Renal pelvis (tissue), 12 donors: Measurements from ENCODE around the gene RBAK. TPM values are rescaled to one million over a fixed set of nuclear protein-coding genes. Genes with fewer than 3 reads are reported as not detected.
"Not testable (repeated sequence)": the region's sequence is repeated elsewhere in the genome, so short reads cannot be mapped to it uniquely, and the experiment has no call there.

Experiments used
- DNase-seq: peaks from one replicate; pipeline ENCODE4 v3.0.0-alpha.2; 2013
- long read RNA-seq, 16 experiments: transcript quantifications; one replicate each; lab custom pipeline, GENCODE V29; 2026
- polyA plus RNA-seq, 3 donors: library from polyadenylated mRNA; unstranded; fragments of 120-200 nt; gene quantifications; one replicate each; pipeline ENCODE4 v1.2.1, GENCODE V29; 2013; ENCODE audit not compliant: insufficient read length in 3 of 3

The RBAK gene
- 10 to 100 TPM; 19.8 to 24.5 (median 20.4) TPM for polyA plus RNA-seq
- long read RNA-seq, donor 1, full-length matches to known transcripts, result 1 of 1 reads
- long read RNA-seq, donor 1, partial matches to known transcripts, result 0 of 1 reads
- long read RNA-seq, donor 1, other reads (novel, unspliced or antisense), result 0 of 1 reads
- long read RNA-seq, donor 2, full-length matches to known transcripts, result 3 of 3 reads
- long read RNA-seq, donor 2, partial matches to known transcripts, result 0 of 3 reads
- long read RNA-seq, donor 2, other reads (novel, unspliced or antisense), result 0 of 3 reads
- long read RNA-seq, donor 3, full-length matches to known transcripts, result 2 of 12 reads
- long read RNA-seq, donor 3, partial matches to known transcripts, result 10 of 12 reads
- long read RNA-seq, donor 3, other reads (novel, unspliced or antisense), result 0 of 12 reads
- long read RNA-seq, donor 4, result 0 reads
- long read RNA-seq, donor 5, full-length matches to known transcripts, result 3 of 3 reads
- long read RNA-seq, donor 5, partial matches to known transcripts, result 0 of 3 reads
- long read RNA-seq, donor 5, other reads (novel, unspliced or antisense), result 0 of 3 reads
- long read RNA-seq, donor 6, full-length matches to known transcripts, result 2 of 2 reads
- long read RNA-seq, donor 6, partial matches to known transcripts, result 0 of 2 reads
- long read RNA-seq, donor 6, other reads (novel, unspliced or antisense), result 0 of 2 reads
- long read RNA-seq, donor 7, full-length matches to known transcripts, result 4 of 4 reads
- long read RNA-seq, donor 7, partial matches to known transcripts, result 0 of 4 reads
- long read RNA-seq, donor 7, other reads (novel, unspliced or antisense), result 0 of 4 reads
- long read RNA-seq, donor 8, result 0 reads
- long read RNA-seq, donor 9, full-length matches to known transcripts, result 2 of 2 reads
- long read RNA-seq, donor 9, partial matches to known transcripts, result 0 of 2 reads
- long read RNA-seq, donor 9, other reads (novel, unspliced or antisense), result 0 of 2 reads
- long read RNA-seq, donor 10, full-length matches to known transcripts, result 5 of 5 reads
- long read RNA-seq, donor 10, partial matches to known transcripts, result 0 of 5 reads
- long read RNA-seq, donor 10, other reads (novel, unspliced or antisense), result 0 of 5 reads
- long read RNA-seq, donor 11, full-length matches to known transcripts, result 4 of 4 reads
- long read RNA-seq, donor 11, partial matches to known transcripts, result 0 of 4 reads
- long read RNA-seq, donor 11, other reads (novel, unspliced or antisense), result 0 of 4 reads
- long read RNA-seq, donor 12, full-length matches to known transcripts, result 4 of 4 reads
- long read RNA-seq, donor 12, partial matches to known transcripts, result 0 of 4 reads
- long read RNA-seq, donor 12, other reads (novel, unspliced or antisense), result 0 of 4 reads
- long read RNA-seq, donor 13, full-length matches to known transcripts, result 1 of 1 reads
- long read RNA-seq, donor 13, partial matches to known transcripts, result 0 of 1 reads
- long read RNA-seq, donor 13, other reads (novel, unspliced or antisense), result 0 of 1 reads
- long read RNA-seq, donor 14, full-length matches to known transcripts, result 3 of 3 reads
- long read RNA-seq, donor 14, partial matches to known transcripts, result 0 of 3 reads
- long read RNA-seq, donor 14, other reads (novel, unspliced or antisense), result 0 of 3 reads
- long read RNA-seq, donor 15, full-length matches to known transcripts, result 9 of 9 reads
- long read RNA-seq, donor 15, partial matches to known transcripts, result 0 of 9 reads
- long read RNA-seq, donor 15, other reads (novel, unspliced or antisense), result 0 of 9 reads
- long read RNA-seq, donor 16, full-length matches to known transcripts, result 2 of 2 reads
- long read RNA-seq, donor 16, partial matches to known transcripts, result 0 of 2 reads
- long read RNA-seq, donor 16, other reads (novel, unspliced or antisense), result 0 of 2 reads

GRCh38 chr7:5045558-5046396 lies at the start of gene RBAK:
Gene RBAK (plus strand): TSS chr7:5045860. CDS start chr7:5048077, 2,217 bp downstream.
- DNase-seq, result peak; percentile 93

DNA sequence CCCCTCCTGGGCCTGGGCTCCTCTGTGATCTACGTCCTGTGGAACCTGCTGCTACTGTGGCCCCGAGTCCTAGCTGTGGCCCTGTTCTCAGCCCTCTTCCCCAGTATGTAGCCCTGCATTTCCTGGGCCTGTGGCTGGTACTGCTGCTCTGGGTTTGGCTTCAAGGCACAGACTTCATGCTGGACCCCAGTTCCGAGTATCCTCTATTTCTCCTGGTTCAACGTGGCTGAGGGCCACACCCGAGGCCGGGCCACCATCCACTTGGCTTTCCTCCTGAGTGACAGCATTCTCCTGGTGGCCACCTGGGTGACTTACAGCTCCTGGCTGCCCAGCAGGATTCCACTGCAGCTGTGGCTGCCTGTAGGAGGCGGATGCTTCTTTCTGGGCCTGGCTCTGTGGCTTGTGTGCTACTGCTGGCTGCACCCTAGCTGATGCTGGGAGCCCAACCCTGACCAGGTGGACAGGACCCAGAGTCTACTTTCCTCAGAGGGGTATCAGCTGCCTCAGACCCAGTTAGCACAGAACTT lies 48.9 kb upstream of the RBAK start:
- no peak for DNase-seq

DNA sequence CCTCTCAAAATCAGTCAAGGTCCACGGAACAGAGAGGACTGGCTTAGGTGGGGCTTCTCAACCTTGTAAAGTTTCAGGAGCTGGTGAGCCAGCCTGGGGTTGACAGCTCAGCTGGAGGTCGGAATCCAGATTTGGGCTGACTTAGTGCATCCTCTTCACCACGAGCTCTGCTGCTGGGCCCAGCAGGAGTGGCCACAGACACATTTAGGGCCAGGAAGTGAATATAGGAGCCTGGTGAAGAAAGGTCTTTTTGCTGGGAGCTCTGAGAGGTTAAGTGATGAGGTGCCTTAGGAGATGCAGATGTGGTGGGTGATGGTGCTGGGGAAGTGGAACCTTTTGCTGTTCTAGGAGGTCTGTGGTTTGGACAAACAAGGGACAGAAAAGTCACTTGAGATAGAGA lies 47.4 kb upstream of the RBAK start:
- no peak for DNase-seq

DNA sequence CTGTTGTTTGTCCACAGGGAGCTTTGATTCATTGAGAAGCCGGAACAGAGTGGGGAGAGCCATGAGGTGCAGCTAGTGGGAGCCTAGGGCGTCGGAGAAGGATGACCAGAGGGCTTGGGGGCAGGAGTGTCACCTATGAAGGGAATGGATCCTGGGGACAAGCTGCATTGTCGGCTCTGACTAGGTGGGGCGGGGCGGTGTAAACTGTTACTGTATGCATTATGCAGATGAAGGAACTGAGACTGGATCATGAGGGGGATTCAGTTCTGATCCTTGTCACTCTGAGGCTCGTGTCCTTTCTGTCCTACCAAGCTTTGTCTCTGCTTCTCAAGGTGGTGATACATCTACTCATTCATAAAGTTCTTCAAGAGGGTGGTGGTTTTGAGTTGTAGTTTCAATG lies 46.8 kb upstream of the RBAK start:
- no peak for DNase-seq

GRCh38 chr7:4999369-4999950 lies 46.2 kb upstream of the RBAK start:
- no peak for DNase-seq

DNA sequence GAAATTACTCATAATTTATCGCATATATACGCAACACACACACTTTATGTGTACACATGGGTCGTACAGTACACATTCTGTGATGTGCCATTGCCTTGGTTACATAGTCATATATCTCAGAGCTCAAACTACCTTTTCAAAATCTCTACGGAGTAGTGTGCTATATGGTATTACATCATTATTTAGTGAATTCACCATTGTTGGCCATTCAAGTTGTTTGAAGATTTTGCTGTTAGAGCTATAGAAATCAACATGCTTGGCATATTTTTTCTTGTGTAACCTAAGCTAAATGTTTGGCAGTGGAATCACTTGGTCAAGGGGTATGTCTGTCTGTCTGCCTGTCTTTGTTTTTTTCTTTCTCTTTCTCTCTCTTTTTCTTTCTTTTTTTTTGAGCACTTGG lies 44.7 kb upstream of the RBAK start:
- no peak for DNase-seq

DNA sequence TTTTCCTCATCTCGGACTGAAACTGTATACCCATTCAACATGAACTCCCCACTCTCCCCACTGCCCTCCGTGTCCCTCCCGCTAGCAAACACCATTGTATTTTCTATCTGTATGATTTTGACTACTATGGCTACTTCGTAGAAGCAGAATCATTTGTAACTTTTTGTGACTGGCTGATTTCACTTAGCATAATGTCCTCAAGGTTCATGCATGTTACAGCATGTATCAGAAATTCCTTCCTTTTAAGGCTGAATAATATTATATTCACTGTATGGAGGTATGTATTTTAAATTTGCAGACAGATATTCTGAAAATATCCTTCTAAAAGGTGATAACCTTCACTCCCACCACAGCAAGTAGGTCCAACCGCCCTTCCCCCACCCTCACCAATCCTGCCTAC lies 43.7 kb upstream of the RBAK start:
- DNase-seq, result no peak

DNA sequence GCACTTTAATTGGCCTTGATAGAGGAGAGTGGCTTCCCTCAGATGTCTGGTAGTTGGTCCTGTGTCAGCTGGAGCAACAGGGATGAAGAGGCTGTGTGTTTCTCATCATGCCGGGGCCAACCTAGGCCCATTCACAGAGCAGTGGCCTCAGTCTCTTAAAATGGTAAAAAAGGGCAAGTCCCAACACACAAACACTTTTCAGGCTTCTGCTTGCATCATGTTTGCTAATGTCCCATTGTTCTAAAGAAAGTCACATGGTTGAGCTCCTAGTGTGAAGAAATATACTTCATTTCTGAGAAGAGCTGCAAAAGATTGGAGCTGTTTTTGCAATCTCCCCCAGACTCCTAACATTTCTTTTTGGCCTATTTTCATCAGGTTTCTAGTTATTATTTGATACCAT lies 40.6 kb upstream of the RBAK start:
- no peak for DNase-seq

DNA sequence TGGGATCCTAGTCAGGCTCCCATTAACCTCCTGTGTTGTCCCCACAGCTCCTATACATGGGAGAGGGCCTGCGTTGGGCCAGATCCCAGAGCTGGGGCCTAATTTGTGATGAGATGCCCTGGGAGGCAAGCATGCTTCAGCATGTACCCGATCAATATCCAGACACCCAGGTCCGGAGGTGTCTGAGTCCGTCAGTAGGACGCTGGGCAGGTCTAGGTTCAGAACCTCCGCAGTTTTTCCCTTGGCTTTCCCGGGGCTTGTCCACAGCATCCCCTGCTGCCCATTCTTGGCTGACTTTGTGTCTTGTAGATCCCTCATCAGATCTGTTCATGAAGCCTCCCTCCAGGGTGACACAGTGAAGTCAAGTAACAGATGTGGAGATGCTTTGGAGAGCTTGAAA lies 32.7 kb upstream of the RBAK start:
- DNase-seq, result no peak

DNA sequence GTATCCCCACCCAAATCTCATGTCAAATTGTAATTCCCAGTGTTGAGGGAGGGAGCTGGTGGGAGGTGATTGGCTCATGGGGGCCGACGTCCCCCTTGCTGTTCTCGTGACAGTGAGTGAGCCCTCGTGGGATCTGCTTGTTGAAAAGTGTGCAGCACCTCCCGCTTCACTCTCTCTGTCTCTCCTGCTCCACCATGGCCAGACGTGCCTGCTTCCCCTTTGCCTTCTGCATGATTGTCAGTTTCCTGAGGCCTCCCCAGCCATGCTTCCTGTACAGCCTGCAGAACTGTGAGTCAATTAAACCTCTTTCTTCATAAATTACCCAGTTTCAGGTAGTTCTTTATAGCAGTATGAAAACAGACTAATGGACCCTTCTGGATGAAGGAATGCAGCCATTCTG lies 29.7 kb upstream of the RBAK start:
- DNase-seq, result not testable (repeated sequence)

- not testable (repeated sequence) for DNase-seq
Observed at GRCh38 chr7:5017626-5018025, 28.0 kb upstream of the RBAK start.

GRCh38 chr7:5020098-5020497 lies 25.6 kb upstream of the RBAK start:
- DNase-seq, result no peak

GRCh38 chr7:5020976-5021550 lies 24.6 kb upstream of the RBAK start:
- not testable (repeated sequence) for DNase-seq

DNA sequence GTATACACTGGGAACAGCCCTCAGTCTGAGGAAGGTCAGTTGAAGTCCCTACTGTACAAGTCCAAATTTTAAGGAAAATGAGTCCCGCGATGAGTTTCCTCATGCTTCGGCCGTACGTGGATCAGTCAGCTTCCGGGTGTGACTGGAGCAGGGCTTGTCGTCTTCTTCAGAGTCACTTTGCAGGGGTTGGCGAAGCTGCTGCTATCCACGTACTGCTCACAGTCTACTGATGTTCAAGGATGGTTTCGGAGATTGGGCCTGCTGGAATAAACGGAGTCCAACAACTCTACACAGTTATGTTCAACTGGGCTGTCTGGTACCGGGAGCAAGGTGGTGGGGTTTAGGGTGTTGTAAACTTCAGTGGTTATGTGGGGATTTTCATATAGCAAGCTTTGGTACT lies 22.0 kb upstream of the RBAK start:
- DNase-seq, result not testable (repeated sequence)

DNA sequence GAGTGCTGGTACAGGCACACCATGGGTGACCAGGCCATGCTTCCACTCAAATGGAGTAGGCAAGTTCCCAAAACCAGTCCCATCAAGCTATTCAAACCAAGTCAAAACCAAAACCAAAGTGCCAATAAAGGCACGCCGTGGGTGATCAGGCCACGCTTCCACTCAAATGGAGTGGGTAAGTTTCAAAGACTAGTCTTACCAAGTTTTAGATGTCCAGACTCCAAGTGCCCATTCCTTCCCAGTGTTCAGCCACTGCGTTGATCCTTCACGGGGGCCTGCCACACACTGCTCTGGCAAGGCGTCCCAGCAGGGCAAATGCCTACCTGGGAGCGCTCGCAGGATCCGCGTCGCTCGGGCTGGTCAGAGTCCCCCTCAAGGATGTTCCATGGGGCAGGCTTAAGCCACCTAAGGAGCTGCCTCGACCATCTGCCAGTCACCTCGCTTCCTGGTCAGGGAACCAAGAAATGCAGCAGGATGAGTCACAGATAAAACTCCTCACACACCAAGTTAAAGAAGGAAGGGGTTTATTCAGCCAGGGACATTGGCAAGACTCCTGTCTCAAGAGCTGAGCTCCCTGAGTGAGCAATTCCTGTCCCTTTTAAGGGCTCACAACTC lies 17.8 kb upstream of the RBAK start:
- not testable (repeated sequence) for DNase-seq

- DNase-seq, result not testable (repeated sequence)
Observed at GRCh38 chr7:5033186-5033585, 12.5 kb upstream of the RBAK start.

DNA sequence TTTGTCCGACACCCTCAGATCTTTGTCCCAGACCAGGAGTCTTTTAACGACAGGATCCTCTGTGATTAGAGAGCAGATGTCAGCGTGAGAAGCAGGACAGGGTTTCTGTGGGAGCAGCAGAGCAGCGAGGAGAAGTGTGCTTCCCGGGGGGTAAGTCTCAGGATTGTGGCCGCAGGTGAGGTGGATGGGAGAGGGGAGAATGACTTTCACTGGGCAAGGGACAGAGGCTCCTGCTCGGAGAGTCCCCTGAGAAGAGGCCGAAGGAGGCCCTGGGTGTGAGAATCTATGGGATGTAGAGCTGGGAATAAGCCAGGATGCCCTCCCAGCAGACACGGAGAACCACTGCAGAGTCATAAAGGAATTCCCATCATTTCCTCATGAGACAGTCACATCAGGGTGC lies 10.4 kb upstream of the RBAK start:
- DNase-seq, result no peak

GRCh38 chr7:5036446-5036845 lies 9.2 kb upstream of the RBAK start:
- no peak for DNase-seq
